H1 (cell line): ENCODE measurements around the gene KCNH5. TPM values are rescaled to one million over a fixed set of nuclear protein-coding genes. Genes with fewer than 3 reads are reported as not detected.

Experiments
- KDM1A ChIP-seq: fragments of 200-600, 300-600 bp; sonication (generic); IDR thresholded peaks from 2 replicates; pipeline ENCODE4 v1.7.1; 2016; ENCODE audit warnings: mild to moderate bottlenecking, low read length, borderline replicate concordance
- polyA plus RNA-seq, 7 experiments: library from polyadenylated mRNA; depleted of rRNA in 3 of 7; stranded (reverse) in 5 of 7; unstranded in 2 of 7; fragments of >200 nt in 5 of 7; fragments of 200-250 nt in 2 of 7; gene quantifications; 1 replicate in 5 of 7; 2 replicates in 1 of 7; 4 replicates in 1 of 7; pipeline versions ENCODE4 v1.2.1 to v1.2.3, GENCODE V29; 2011 to 2013; ENCODE audit warnings: missing spikeins in 2 of 7, mixed read lengths in 2 of 7
- total RNA-seq: library from RNA; stranded (reverse); fragmentation: NEBNext Ultra II Directional; extraction: Animal tissue kit (Norgen Biotek cat#: 25700); gene quantifications from 2 replicates; pipeline ENCODE4 v1.2.1, GENCODE V29; 2021

Gene KCNH5
- total and polyA plus RNA-seq, 2 of the 8 experiments (the other 6 are each of a cell fraction or from before 2014, with no cell fraction given) = 0.24 to 0.50 TPM

GRCh38 chr14:62734831-62735230 lies 310.4 kb downstream of the KCNH5 start (continued):
- no peak for TF ChIP-seq KDM1A
